Measurements from ENCODE around the gene NUP62. TPM values are rescaled to one million over a fixed set of nuclear protein-coding genes. Genes with fewer than 3 reads are reported as not detected.

Gene NUP62
- total RNA-seq, 1 experiment from 2014 or later: 54.6 TPM

- intact Hi-C loops (cut with micrococcal nuclease; ENCODE audit: unreplicated experiment) (no loop called here), in situ Hi-C loops (cut with HindIII; ENCODE audit: low pct_unique_long_range_greater_than_20kb, low sequenced_read_pairs) (no loop called here)
- POLR2A ChIA-PET: interaction anchor here (0.6 kb wide), 1 partner anchor 50 kb away, joined by 4 read pairs; no protein-coding TSS in a partner anchor
- TF ChIP-seq SIN3A (IDR thresholded peaks at IDR 0.05; ENCODE audit: borderline replicate concordance, insufficient read depth, low read depth, low read length): no peak
- TF ChIP-seq, protein P1, sequence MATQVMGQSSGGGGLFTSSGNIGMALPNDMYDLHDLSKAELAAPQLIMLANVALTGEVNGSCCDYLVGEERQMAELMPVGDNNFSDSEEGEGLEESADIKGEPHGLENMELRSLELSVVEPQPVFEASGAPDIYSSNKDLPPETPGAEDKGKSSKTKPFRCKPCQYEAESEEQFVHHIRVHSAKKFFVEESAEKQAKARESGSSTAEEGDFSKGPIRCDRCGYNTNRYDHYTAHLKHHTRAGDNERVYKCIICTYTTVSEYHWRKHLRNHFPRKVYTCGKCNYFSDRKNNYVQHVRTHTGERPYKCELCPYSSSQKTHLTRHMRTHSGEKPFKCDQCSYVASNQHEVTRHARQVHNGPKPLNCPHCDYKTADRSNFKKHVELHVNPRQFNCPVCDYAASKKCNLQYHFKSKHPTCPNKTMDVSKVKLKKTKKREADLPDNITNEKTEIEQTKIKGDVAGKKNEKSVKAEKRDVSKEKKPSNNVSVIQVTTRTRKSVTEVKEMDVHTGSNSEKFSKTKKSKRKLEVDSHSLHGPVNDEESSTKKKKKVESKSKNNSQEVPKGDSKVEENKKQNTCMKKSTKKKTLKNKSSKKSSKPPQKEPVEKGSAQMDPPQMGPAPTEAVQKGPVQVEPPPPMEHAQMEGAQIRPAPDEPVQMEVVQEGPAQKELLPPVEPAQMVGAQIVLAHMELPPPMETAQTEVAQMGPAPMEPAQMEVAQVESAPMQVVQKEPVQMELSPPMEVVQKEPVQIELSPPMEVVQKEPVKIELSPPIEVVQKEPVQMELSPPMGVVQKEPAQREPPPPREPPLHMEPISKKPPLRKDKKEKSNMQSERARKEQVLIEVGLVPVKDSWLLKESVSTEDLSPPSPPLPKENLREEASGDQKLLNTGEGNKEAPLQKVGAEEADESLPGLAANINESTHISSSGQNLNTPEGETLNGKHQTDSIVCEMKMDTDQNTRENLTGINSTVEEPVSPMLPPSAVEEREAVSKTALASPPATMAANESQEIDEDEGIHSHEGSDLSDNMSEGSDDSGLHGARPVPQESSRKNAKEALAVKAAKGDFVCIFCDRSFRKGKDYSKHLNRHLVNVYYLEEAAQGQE (IDR thresholded peaks at IDR 0.05; ENCODE audit: insufficient read depth in 1 of 2, low read depth in 2 of 2, low read length in 1 of 2): no peak
- no peak for TF ChIP-seq POLR2AphosphoS5 (IDR thresholded peaks at IDR 0.05; ENCODE audit: low read depth, low read length)
- no peak for TF ChIP-seq CTCF (IDR thresholded peaks at IDR 0.05)
- no peak for TF ChIP-seq TCF7L2 (IDR thresholded peaks at IDR 0.05; ENCODE audit: low read depth, low read length)
- Histone ChIP-seq H3K36me3 (ENCODE audit: control insufficient read depth, insufficient read depth, low read length) (peaks cover 5% of the 10 kb centered on the region; the same call in 1 of the 2 replicates), H3K9me3 (ENCODE audit: control insufficient read depth, insufficient read depth, low read depth, low read length) (no peaks in the 10 kb centered on the region), H3K27ac (ENCODE audit: low read length) (peak overlapping the region; percentile 98; the same call in 1 of the 2 replicates), H3K4me1 (ENCODE audit: control insufficient read depth, insufficient read depth, low read length) (peaks cover 16% of the 10 kb centered on the region), H3K4me3 (ENCODE audit: low read depth in 2 of 2, low read length in 2 of 2) (peak overlapping the region; percentile 89 to 92), H3K27me3 (ENCODE audit: control insufficient read depth, insufficient read depth, low read length) (no peaks in the 10 kb centered on the region)
- CTCF ChIA-PET: no interaction called here
- ATAC-seq (no peak), DNase-seq (ENCODE audit: low read depth, low spot score) (no peak)
- TSS peak; percentile 79 for BruUV-seq (replicated peaks)
These were observed 49.9 kb downstream of the NUP62 start for GRCh38 chr19:49879243-49879963.

DNA sequence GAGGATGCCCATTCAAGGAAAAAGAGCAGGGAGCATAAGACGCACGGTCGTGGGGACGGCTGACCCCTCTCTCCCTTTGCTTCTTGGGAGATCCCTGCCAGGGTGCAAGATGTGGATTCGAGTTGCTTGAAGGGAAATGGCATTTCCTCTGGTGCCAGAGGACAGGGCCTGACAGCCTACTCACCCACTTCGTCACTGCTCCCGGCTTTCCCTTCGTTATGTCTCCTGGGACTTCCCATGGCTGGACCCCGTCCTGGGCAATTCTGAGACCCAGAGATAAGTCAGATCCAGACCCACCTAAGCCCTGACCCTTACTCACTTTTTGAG, 50.6 kb downstream of the NUP62 start:
- DNase-seq (ENCODE audit: low read depth, low spot score) (no peak), ATAC-seq (no peak)
- H3K27me3 ChIP-seq (ENCODE audit: control insufficient read depth, insufficient read depth, low read length): no peaks in the 10 kb centered on the region
- BruUV-seq (replicated peaks): no TSS peak
- intact Hi-C loops (cut with micrococcal nuclease; ENCODE audit: unreplicated experiment): no loop called here
- ChIA-PET POLR2A (no interaction called here), CTCF (no interaction called here)
- no peaks in the 10 kb centered on the region for H3K9me3 ChIP-seq (ENCODE audit: control insufficient read depth, insufficient read depth, low read depth, low read length)
- peak overlapping the region; percentile 89 to 92 for H3K4me3 ChIP-seq (ENCODE audit: low read depth in 2 of 2, low read length in 2 of 2)
- TF ChIP-seq POLR2AphosphoS5 (IDR thresholded peaks at IDR 0.05; ENCODE audit: low read depth, low read length) (no peak), CTCF (IDR thresholded peaks at IDR 0.05) (no peak), TCF7L2 (IDR thresholded peaks at IDR 0.05; ENCODE audit: low read depth, low read length) (no peak), SIN3A (IDR thresholded peaks at IDR 0.05; ENCODE audit: borderline replicate concordance, insufficient read depth, low read depth, low read length) (no peak)
- TF ChIP-seq, protein P1 (IDR thresholded peaks at IDR 0.05; ENCODE audit: insufficient read depth in 1 of 2, low read depth in 2 of 2, low read length in 1 of 2): no peak
- H3K36me3 ChIP-seq (ENCODE audit: control insufficient read depth, insufficient read depth, low read length): peaks cover 5% of the 10 kb centered on the region; the same call in 1 of the 2 replicates
- H3K4me1 ChIP-seq (ENCODE audit: control insufficient read depth, insufficient read depth, low read length): peaks cover 16% of the 10 kb centered on the region
- peak overlapping the region; percentile 98 for H3K27ac ChIP-seq (ENCODE audit: low read length)
- in situ Hi-C loops (cut with HindIII; ENCODE audit: low pct_unique_long_range_greater_than_20kb, low sequenced_read_pairs): no loop called here

All from Panc1 (cell line).